Fibroblast of skin of back (primary cell): ENCODE results near the gene ELAPOR1.

Source experiments
- DNase-seq: peaks from one replicate; pipeline ENCODE4 v3.0.0-alpha.2; 2013

ELAPOR1 gene

GRCh38 chr1:109095631-109096030 is 18.3 kb upstream of the ELAPOR1 start:
- no peak for DNase-seq

DNA sequence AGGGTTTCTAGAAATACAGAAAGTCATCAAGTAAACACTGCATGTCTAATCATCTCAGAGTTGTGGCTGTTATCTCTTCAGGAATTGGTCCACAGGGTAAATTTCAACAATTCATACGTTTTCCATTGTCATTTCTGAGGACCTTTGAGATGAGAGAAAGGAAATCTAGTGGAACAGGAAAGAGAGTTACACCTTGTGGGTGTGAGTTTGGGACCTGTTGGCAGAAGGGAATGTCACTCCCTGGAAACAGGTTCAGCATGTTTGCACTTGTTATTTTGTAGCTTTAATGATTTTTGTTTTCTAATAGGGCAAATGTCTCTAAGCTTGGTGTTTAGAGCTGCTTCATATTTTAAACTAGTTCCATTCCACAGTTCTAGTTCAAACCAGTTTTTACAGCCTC is 17.8 kb upstream of the ELAPOR1 start:
- DNase-seq, result no peak

- peak; percentile 98 for DNase-seq
Measured at GRCh38 chr1:109099938-109100773, 13.8 kb upstream of the ELAPOR1 start.

GRCh38 chr1:109104364-109105151 is 9.4 kb upstream of the ELAPOR1 start:
- DNase-seq, result no peak

GRCh38 chr1:109105881-109106280 is 8.0 kb upstream of the ELAPOR1 start:
- DNase-seq, result no peak

- DNase-seq, result no peak
Measured at GRCh38 chr1:109107785-109108184, 6.1 kb upstream of the ELAPOR1 start.

GRCh38 chr1:109109906-109110305 is 4.0 kb upstream of the ELAPOR1 start:
- DNase-seq, result no peak

- DNase-seq, result no peak
Measured at GRCh38 chr1:109111386-109112055, 2.4 kb upstream of the ELAPOR1 start.

DNA sequence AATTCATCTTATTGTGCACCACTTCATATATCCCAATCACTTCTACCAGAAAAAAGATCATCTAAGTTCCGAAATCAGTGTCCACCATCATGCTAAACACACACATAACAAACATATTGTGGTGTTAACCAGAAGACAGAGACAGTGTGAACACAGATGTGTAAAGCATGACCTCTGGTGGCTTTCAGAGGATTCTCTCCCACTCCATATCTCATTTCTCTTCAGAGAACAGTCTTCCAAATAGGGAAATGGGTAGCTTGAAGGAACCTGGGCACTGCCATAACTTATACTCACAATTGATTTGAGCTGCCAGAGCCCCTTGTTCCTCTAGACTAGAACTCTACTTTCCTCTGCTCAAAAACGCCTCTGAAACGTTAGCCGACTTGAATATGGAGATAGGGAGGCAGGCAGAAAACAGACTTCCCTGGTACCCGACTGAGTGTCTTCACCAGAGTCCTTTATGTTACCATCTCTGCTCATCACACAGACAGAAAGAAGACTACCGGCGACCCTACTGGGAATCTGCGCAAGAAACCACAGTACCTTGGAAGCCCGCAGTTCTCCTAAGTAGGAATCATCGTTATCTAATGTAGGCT is 1.8 kb upstream of the ELAPOR1 start:
- peak; percentile 45 for DNase-seq

DNA sequence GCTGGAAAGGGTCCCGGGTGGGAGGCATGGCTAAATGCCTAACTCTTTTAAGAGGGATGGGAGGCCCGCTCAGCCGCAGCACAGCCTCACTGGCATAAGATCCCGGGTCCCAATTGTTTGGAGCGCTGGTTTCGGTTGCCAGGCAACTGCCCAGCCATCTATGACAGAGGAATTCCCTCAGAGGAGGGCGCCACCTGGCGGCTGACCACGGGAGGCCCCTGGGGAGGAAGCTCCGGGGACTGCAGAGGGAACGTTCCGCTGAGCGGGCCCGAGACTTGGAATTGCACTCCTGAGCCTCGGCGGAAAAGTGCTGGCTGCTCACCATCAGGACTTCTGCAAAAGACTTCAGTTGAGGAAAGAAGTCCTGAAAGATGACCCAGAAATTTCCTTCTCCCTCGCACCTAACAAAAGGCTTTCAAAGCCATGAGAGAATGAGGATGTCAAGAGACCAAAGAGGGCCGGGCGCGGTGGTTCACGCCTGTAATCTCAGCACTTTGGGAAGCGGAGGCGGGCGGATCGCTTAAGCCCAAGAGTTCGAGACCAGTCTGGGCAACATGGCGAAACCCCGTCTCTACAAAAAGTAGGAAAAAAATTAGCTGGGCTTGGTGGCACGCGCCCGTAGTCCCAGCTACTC is 1.1 kb upstream of the ELAPOR1 start:
- peak; percentile 87 for DNase-seq

DNA sequence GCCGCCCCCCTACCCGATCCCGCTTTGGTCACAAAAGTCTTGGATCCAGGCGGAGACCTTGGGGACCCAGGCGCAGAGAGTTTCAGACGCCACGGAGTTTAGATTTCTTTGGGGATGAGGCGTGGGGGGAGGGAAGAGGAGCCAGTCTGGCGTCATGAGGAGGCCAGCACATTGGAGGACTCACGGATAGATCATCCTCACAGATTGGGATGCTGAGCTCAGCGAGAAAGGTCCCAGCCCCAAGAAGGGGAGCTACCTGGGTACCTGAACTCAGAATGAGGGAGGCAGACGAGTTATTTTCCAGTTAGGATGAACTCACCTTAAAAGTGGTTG is 393 bp downstream of the ELAPOR1 start:
- DNase-seq, result no peak

GRCh38 chr1:109115685-109116084 is 1.8 kb downstream of the ELAPOR1 start:
- DNase-seq, result no peak

GRCh38 chr1:109116286-109116685 is 2.4 kb downstream of the ELAPOR1 start:
- no peak for DNase-seq

- no peak for DNase-seq
Measured at GRCh38 chr1:109118089-109118488, 4.2 kb downstream of the ELAPOR1 start.

- no peak for DNase-seq
Measured at GRCh38 chr1:109120356-109120755, 6.4 kb downstream of the ELAPOR1 start.

GRCh38 chr1:109131059-109131458 is 17.1 kb downstream of the ELAPOR1 start:
- no peak for DNase-seq

DNA sequence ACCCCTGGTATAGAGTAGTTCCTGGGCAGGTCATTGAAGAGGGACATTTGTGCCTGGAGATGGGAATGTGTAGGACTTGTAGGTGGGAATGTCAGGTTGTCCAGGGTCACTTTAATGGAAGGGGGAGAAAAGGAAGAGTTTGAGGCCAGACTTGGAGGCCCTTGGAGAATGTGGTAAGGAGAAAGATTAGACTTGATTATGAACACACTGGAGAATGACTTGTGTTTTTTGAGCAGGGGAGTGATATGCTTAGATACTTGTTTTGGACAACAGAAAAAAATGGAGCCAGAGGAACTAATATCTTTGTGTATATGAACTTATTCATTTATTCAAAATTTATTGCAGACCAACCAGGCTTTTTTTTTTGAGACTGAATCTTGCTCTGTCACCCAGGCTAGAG is 17.9 kb downstream of the ELAPOR1 start:
- DNase-seq, result no peak

DNA sequence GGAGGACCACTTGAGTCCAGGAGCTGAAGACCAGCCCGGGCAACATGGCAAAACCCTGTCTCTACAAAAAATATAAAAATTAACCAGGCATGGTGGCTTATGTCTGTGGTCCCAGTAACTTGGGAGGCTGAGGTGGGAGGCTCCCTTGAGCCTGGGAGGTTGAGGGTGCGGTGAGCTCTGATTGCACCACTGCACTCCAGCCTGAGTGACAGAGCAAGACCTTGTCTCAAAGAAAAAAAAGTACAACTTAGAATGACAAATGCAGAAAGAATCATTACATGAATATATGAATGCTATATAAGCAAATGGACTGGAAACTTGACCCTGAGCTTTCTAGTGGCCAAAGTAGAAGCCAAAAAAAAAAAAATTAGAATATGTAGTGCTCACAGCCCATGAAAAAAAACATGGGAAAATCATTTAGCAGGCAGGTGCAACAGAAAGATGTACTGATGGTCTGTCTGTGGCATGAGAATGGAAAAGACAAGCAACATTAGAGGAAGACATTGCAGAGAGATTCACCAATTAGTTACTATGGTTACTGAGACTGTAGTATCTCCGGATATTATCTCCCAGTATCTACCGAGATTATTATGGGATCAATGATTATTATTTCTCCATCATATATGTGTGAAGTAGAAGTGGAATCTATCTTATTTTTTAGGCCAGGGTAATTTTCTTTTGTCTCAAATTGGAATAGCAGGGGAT is 19.2 kb downstream of the ELAPOR1 start:
- DNase-seq, result no peak

DNA sequence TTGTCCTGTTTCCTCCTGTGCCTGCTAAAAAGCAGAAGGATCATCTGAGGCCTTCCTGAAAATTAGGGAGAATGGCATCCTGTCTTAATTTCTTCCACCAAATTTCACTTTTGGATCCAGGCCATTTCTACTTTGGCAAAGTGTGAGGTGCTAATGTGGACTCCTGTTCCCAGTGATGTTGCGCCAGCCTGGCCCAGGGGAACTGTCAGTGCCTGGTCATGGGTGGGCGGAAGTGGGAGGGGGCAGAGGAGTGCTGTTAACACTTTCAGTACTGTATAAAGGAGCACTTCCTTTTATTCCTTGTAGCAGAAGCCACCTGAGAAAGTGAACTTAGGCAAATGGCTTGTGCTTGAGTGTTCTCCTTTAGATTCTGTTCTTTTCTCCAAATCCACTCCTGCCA is 19.9 kb downstream of the ELAPOR1 start:
- no peak for DNase-seq

DNA sequence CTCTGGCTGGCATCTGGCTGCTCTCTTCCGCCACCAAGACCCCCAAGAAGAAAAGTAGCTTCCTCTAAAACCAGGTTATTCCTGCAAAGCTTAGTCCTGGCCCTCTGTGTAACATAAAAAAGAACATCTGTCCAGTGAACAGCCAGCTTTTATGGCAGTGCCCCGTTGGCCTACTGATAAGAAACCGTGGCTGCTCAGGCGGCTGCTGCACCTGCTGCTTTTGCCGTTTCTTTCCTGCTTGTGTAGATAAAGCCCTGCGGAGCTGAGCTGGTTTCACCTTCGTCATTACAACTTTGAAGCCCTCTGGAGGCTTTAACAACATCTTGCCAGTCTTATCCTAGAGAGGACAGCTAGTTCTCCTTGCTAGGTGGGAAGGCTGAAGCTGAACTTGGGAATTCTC is 20.5 kb downstream of the ELAPOR1 start:
- DNase-seq, result no peak

DNA sequence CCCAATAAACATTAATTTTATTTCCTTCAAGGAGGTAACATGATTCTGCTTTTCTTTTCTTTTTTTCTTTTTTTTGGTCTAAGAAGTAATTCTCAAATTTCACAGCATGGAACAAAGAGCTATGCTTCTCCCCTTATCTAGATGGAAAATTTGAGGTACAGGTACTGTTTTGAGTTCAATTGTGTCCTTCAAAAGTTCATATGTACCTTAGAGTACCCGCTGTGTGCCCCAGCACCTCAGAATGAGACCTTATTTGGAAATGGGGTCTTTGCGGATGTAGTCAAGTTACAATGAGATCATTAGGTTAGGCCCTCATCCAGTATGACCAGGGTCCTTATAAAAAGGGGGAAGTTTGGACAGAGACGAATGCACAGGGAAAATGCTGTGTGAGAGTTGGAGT is 22.0 kb downstream of the ELAPOR1 start:
- DNase-seq, result no peak

DNA sequence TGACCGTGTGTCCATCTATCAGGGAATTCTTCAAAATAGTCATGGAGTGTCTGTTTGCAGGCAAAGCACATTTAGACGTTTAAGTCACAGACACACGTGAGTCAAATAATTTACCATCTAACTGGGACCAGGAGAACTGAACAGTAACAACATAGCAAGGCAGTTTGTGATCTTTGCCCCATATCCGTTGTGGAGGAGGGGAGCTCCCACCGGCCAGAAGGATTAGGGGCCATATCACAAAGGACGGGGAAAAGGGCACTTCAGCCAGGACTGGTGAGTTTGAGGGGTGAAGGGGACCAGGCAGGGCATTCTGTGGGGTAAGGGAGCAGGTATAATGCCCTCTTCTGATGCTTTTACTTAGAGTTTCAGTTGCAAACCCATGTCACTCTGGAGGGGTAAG is 22.9 kb downstream of the ELAPOR1 start:
- DNase-seq, result no peak
